Activated naive CD8-positive, alpha-beta T cell treated with anti-CD3 and anti-CD28 coated beads, Interleukin-2, amount 10 ng/mL, durations not matched to agents 7 days and 5 days (primary cell): ENCODE data around the gene NSMCE4A. TPM values are rescaled to one million over a fixed set of nuclear protein-coding genes. Genes with fewer than 3 reads are reported as not detected.
"Not testable (repeated sequence)": the region's sequence is repeated elsewhere in the genome, so short reads cannot be mapped to it uniquely, and the experiment has no call there.

Experiments used
- ATAC-seq: fragments of 150-1000 bp; cut with Tn5 transposase; one replicate; pipeline ENCODE4 v1.10.0; 2021; ENCODE audit warnings: low read depth, moderate library complexity
- POLR2A ChIA-PET: fragments of 350-600 bp; sonication (Branson Sonifier 250); formaldehyde crosslinking; loops from one replicate; lab custom pipeline; 2021; ENCODE audit warnings: antibody characterized with exemption; lab: Charles Lee
- DNase-seq: peaks from one replicate; pipeline ENCODE4 v3.0.0; 2021
- H3K27ac Mint-ChIP-seq: one replicate; pipeline ENCODE4 v1.8.0; 2022; ENCODE audit warnings: mild to moderate bottlenecking, mixed read lengths
- H3K27me3 Mint-ChIP-seq: one replicate; pipeline ENCODE4 v1.8.0; 2022; ENCODE audit warnings: mild to moderate bottlenecking, moderate library complexity, mixed read lengths
- H3K36me3 Mint-ChIP-seq: one replicate; pipeline ENCODE4 v1.8.0; 2021; ENCODE audit warnings: mild to moderate bottlenecking, mixed read lengths
- H3K4me1 Mint-ChIP-seq: one replicate; pipeline ENCODE4 v1.8.0; 2021; ENCODE audit warnings: mixed read lengths
- H3K4me3 Mint-ChIP-seq: one replicate; pipeline ENCODE4 v1.8.0; 2022; ENCODE audit warnings: mild to moderate bottlenecking, moderate library complexity, mixed read lengths
- H3K9me3 Mint-ChIP-seq: one replicate; pipeline ENCODE4 v1.8.0; 2021; ENCODE audit warnings: mixed read lengths
- total RNA-seq, 2 experiments: library from RNA; stranded (reverse); gene quantifications; one replicate each; pipeline ENCODE4 v1.2.3, GENCODE V29; 2021

NSMCE4A gene, protein sequence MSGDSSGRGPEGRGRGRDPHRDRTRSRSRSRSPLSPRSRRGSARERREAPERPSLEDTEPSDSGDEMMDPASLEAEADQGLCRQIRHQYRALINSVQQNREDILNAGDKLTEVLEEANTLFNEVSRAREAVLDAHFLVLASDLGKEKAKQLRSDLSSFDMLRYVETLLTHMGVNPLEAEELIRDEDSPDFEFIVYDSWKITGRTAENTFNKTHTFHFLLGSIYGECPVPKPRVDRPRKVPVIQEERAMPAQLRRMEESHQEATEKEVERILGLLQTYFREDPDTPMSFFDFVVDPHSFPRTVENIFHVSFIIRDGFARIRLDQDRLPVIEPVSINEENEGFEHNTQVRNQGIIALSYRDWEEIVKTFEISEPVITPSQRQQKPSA
- 10 to 100 TPM; 65.6 to 72.3 TPM for total RNA-seq

DNA sequence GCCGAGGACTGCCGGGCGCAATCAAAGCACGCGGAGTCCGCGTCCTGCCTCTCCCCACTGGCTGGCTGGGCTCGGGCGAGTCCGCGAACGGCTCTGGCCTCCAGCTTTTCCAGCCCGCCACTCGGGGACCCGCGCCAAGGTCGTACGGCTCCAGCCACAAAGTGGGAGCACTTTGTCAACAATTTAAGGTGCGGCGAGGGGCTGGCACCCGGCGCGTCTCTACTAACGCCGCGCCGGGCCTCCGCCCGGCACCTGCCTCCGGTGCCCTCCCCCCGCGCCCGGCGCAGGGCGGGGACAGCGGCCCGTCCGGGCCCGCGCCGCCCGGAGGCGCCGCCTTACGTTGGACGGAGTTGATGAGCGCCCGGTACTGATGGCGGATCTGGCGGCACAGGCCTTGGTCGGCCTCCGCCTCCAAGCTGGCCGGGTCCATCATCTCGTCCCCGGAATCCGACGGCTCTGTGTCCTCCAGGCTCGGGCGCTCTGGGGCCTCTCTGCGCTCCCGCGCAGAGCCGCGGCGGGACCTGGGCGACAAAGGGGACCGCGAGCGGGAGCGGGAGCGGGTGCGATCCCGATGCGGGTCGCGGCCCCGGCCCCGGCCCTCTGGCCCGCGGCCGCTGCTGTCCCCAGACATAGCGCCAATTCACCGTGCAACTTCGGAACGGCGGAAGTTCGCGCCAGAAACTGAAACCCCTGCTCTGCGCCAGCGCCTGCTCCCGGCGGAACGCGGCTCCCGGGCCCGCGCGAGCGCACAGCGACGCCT lies at the start of gene NSMCE4A:
TSS of gene NSMCE4A (minus strand) at position 683 of the 760 bp plus-strand sequence. CDS start at position 631, 52 bp downstream.
- H3K27me3 Mint-ChIP-seq: no peaks in the 10 kb centered on the region
- peaks cover 10% of the 10 kb centered on the region for H3K36me3 Mint-ChIP-seq
- peak within 1 kb of the TSS; percentile 86 for H3K4me3 Mint-ChIP-seq
- ATAC-seq: peak; percentile 90
- peak; percentile 82 for DNase-seq
- H3K27ac Mint-ChIP-seq: peak within 1 kb of the TSS; percentile 73
- POLR2A ChIA-PET: interaction anchor here (0.6 to 1.9 kb wide), 4 partner anchors 10 to 989 kb away, joined by 4 to 11 read pairs (median 4); partner anchors contain the start of gene ATE1
- H3K4me1 Mint-ChIP-seq: peaks cover 13% of the 10 kb centered on the region
- H3K9me3 Mint-ChIP-seq: peaks cover 5% of the 10 kb centered on the region

DNA sequence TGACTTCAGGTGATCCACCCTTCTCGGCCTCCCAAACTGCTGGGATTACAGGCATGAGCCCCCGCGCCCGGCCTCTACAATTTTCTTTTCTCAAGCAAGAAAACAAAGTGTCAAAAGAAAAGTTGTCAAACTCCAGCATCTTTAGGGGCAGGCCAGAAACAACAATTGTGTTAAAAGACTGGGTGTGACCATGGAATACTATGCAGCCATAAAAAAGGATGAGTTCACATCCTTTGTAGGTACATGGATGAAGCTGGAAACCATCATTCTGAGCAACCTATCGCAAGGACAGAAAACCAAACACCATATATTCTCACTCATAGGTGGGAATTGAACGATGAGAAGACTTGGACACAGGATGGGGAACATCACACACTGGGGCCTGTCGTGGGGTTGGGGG lies 48.2 kb upstream of the NSMCE4A start:
- DNase-seq, H3K4me1 Mint-ChIP-seq, H3K36me3 Mint-ChIP-seq, POLR2A ChIA-PET, ATAC-seq, H3K4me3 Mint-ChIP-seq, H3K9me3 Mint-ChIP-seq, H3K27ac Mint-ChIP-seq: not testable (repeated sequence)
- H3K27me3 Mint-ChIP-seq: peaks cover 19% of the 10 kb centered on the region

DNA sequence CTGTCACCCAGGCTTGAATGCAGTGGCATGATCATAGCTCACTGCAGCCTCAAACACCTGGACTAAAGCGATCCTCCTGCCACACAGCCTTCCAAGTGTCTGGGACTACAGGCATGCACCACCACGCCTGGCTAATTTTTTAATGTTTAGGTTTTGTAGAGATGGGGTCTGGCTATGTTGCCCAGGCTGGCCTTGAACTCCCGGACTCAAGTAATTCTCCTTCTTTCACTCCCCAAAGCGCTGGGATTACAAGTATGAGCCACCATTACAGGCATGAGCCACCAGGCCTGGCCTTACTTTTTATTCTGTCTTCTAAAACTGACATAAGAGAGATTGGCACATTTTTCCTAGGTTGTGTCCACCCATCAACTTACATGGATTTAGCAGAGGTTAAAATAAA lies 47.3 kb upstream of the NSMCE4A start:
- H3K4me1 Mint-ChIP-seq: no peaks in the 10 kb centered on the region
- no peak overlapping the region for H3K27ac Mint-ChIP-seq
- DNase-seq (no peak), ATAC-seq (no peak)
- H3K9me3 Mint-ChIP-seq: no peaks in the 10 kb centered on the region
- peaks cover 19% of the 10 kb centered on the region for H3K27me3 Mint-ChIP-seq
- H3K4me3 Mint-ChIP-seq: no peak overlapping the region
- H3K36me3 Mint-ChIP-seq: no peaks in the 10 kb centered on the region
- POLR2A ChIA-PET: no interaction called here

DNA sequence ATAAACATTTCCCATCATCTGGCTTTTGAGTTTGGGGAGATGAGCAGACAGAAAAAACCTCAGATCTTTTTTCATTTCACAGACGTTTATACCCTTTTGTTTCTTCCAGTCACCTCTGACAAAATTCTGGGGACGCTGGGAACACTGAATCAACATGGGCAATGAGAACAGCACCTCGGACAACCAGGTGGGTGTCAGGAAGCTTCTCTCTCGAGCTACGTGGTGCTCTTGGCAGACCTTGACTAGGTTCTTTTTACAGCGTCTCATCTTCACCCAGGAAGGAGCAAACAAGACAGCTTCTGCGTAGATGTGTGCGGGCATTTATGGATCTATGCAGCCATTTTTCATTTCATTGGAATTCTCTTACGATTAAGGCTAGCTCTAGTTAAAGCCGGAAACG lies 46.8 kb upstream of the NSMCE4A start:
- DNase-seq (no peak), ATAC-seq (no peak)
- Mint-ChIP-seq H3K4me3 (no peak overlapping the region), H3K27me3 (peaks cover 19% of the 10 kb centered on the region), H3K36me3 (no peaks in the 10 kb centered on the region), H3K27ac (no peak overlapping the region), H3K4me1 (no peaks in the 10 kb centered on the region), H3K9me3 (no peaks in the 10 kb centered on the region)
- POLR2A ChIA-PET: no interaction called here

DNA sequence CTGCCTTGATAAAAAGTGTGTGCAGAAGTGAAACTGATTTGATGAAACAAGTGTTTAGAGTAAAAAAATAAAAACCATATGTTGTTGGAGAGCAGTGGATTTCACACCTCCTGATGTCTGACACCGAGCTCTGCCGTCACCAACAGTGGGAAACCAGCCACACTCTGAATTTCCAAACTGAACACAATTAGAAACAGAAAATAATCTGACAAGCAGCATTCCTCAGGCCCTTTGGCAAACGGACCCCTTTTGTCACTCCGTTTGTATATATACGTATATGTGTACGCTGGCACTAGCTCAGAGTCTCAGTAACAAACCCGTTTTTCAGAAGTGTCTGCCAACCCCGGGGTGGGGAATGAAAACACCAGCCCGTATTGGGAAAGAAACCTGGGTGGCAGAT lies 46.4 kb upstream of the NSMCE4A start:
- DNase-seq: no peak
- POLR2A ChIA-PET: no interaction called here
- no peak for ATAC-seq
- Mint-ChIP-seq H3K27me3 (peaks cover 19% of the 10 kb centered on the region), H3K36me3 (no peaks in the 10 kb centered on the region), H3K9me3 (no peaks in the 10 kb centered on the region), H3K4me3 (no peak overlapping the region), H3K4me1 (no peaks in the 10 kb centered on the region), H3K27ac (no peak overlapping the region)

DNA sequence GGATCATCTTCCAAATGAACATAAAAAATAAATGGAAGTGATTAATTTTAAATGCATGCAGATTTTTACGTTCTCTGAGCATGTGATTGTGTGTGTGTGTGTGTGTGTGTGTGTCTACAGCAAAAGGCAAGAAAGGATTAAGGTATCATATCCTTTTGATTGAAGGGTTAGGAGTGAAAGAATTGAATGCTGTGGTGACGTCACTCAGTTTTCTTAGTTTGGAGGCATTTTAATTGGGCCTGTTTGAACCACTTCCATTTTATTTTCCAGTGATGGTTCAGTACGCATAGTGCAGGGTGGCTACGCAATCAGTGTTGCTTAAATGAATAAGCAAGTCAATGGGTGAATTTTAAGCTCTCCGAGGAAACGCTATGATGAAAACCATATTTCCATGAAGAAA lies 45.2 kb upstream of the NSMCE4A start:
- no peak overlapping the region for H3K27ac Mint-ChIP-seq
- H3K9me3 Mint-ChIP-seq: no peaks in the 10 kb centered on the region
- POLR2A ChIA-PET: no interaction called here
- ATAC-seq (no peak), DNase-seq (no peak)
- H3K27me3 Mint-ChIP-seq: peaks cover 19% of the 10 kb centered on the region
- no peak overlapping the region for H3K4me3 Mint-ChIP-seq
- no peaks in the 10 kb centered on the region for H3K4me1 Mint-ChIP-seq
- no peaks in the 10 kb centered on the region for H3K36me3 Mint-ChIP-seq

DNA sequence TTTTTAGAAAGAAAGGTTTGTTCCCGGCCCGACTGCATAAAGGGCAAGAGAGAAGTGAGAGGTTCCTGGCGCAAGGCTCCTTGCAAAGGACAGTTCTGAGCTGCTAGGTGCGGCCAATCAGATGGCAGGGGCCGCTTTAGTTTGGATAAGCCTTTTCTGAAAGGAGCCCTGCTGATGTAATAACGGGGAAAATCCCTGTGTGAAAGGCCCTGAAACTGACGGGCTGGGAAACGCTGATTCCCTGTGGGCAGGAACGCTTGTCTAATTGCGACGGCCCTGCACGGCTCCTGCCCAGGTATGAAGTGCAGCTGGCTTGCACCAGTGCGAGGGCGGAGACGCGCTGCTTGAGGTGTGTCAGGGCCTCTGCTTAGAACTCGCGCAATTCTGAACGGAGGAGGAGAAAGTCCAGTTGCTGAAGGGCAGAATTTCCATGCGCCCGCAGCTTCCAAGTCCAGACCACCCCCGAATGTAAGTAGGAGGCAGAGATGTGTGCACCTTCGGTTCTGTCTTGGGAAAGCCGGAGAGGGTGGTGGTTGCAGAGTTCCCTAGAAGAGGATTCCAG lies 44.5 kb upstream of the NSMCE4A start:
- DNase-seq: no peak
- POLR2A ChIA-PET: no interaction called here
- H3K36me3 Mint-ChIP-seq: no peaks in the 10 kb centered on the region
- no peak for ATAC-seq
- H3K27me3 Mint-ChIP-seq: peaks cover 21% of the 10 kb centered on the region
- no peaks in the 10 kb centered on the region for H3K4me1 Mint-ChIP-seq
- no peaks in the 10 kb centered on the region for H3K9me3 Mint-ChIP-seq
- no peak overlapping the region for H3K27ac Mint-ChIP-seq
- H3K4me3 Mint-ChIP-seq: no peak overlapping the region

DNA sequence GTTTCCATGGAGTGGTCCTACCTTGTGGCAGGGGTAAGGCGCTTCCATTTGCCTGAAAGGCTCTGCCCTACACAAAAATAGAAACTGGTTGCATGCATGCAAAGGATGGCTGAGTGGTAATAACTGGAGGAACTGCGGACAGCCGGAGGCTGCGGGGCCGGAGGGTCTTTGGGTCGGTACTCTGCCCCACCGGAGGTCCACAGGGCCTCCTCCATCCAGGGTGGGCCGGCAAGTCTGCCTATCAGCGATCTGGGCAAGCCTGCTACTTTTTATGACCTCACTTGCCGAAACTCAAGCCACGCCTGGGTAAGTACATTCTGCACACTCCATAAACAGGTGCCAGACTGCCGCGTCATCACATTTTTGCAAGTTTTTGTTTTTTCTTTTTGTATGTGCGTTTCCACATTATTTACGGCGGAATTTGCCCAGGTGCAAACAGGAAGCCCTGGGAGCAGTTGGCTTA lies 44.0 kb upstream of the NSMCE4A start:
- H3K27ac Mint-ChIP-seq: no peak overlapping the region
- ATAC-seq (no peak), DNase-seq (no peak)
- no peak overlapping the region for H3K4me3 Mint-ChIP-seq
- H3K4me1 Mint-ChIP-seq: no peaks in the 10 kb centered on the region
- no peaks in the 10 kb centered on the region for H3K36me3 Mint-ChIP-seq
- H3K27me3 Mint-ChIP-seq: peaks cover 23% of the 10 kb centered on the region
- POLR2A ChIA-PET: no interaction called here
- no peaks in the 10 kb centered on the region for H3K9me3 Mint-ChIP-seq

DNA sequence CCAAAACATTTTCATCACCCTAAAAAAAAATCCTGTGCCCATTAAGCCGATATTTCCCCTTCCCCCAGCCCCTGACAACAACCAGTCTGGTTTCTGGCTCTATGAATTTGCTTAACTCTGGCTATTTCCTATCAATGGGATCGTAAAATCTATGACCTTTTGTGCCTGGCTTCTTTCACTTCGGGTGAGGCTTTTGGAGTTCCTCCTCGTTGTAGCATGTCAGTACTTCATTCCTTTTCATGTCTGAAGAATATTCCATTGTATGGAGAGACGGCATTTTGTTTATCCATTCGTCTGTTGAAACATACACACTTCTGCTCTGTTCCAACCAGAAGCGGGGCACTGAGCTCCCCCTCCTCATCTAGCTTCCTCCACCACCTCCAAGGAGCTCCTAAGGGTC lies 43.5 kb upstream of the NSMCE4A start:
- Mint-ChIP-seq H3K4me3 (no peak overlapping the region), H3K27me3 (peaks cover 25% of the 10 kb centered on the region), H3K9me3 (no peaks in the 10 kb centered on the region), H3K36me3 (no peaks in the 10 kb centered on the region), H3K4me1 (no peaks in the 10 kb centered on the region), H3K27ac (no peak overlapping the region)
- ATAC-seq: no peak
- POLR2A ChIA-PET: no interaction called here
- no peak for DNase-seq

DNA sequence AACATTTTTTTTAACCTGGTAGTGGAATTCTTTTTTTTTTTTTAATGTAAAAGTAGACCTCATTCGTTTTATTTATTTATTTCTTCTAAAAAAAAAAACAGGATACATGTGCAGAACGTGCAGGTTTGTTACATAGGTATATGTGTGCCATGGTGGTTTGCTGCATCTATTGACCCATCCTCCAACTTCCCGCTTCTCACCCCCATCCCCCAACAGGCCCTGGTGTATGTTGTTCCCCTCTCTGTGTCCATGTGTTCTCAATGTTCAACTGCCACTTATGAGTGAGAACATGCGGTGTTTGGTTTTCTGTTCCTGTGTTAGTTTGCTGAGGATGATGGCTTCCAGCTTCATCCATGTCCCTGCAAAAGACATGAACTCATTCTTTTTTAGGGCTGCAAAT lies 42.9 kb upstream of the NSMCE4A start:
- H3K36me3 Mint-ChIP-seq, H3K4me3 Mint-ChIP-seq, POLR2A ChIA-PET: not testable (repeated sequence)

DNA sequence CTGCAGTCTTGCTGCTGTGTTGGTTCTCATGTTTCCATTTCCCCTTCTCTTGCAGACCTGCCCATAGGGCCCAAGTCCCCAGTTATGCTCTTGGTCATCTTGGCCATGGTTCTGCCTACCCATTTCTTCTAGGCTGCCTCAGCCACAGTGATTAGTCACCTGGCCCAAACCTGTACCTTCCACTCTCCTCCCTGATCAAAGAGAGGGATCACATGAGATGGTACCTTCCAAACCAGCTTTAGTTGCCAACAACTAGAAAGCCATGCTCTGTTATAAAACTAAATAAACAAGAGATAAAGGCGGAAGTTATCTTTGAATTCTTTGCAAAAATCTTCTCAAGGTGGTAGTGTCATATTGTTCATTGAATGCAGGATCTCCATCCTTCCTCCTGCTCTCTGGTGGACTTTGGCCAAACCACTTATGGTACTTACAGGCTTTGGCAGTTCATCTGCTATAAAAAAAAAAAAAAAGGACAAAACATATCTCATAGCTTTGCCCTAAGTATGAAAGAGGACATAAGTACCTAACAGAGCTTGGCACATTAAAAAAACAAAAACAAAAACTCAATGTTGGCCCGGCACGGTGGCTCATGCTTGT lies 39.7 kb upstream of the NSMCE4A start:
- ATAC-seq: no peak
- no peaks in the 10 kb centered on the region for H3K36me3 Mint-ChIP-seq

More for the DNA sequence above, 42.9 kb upstream of the NSMCE4A start:
- H3K27ac Mint-ChIP-seq, ATAC-seq, H3K4me1 Mint-ChIP-seq, DNase-seq, H3K9me3 Mint-ChIP-seq: not testable (repeated sequence)
- H3K27me3 Mint-ChIP-seq: peaks cover 25% of the 10 kb centered on the region

DNA sequence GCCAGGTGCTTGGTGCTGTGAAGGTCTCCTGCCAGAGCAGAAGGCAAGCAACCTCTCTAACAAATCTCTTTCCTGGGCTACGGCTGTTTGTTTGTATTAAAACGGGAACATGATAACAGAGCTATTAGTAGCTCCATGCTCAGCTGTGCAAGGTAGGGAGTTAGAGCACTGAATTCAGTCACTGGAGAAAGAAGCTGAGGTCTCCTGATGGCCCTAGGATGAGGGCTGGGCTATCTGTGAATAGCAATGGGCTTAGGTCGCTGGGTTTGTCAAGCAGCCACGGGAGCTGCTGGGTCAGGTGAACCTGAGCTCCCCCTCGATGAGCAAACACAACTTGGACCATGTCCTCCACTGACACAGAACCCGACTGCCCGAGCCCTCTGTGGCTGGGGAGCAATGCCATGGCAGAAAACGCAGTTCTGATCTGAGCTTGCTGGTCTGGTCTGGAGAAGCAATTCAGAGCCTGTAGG lies 38.3 kb upstream of the NSMCE4A start:
- Mint-ChIP-seq H3K36me3 (no peaks in the 10 kb centered on the region), H3K4me1 (no peaks in the 10 kb centered on the region), H3K9me3 (no peaks in the 10 kb centered on the region), H3K4me3 (no peak overlapping the region), H3K27ac (no peak overlapping the region), H3K27me3 (peaks cover 12% of the 10 kb centered on the region)
- ATAC-seq (no peak), DNase-seq (no peak)
- POLR2A ChIA-PET: no interaction called here

More for the DNA sequence above, 39.7 kb upstream of the NSMCE4A start:
- H3K27ac Mint-ChIP-seq: no peak overlapping the region
- no peak for DNase-seq
- peaks cover 22% of the 10 kb centered on the region for H3K27me3 Mint-ChIP-seq
- H3K4me3 Mint-ChIP-seq: no peak overlapping the region
- H3K9me3 Mint-ChIP-seq: no peaks in the 10 kb centered on the region
- H3K4me1 Mint-ChIP-seq: no peaks in the 10 kb centered on the region
- POLR2A ChIA-PET: no interaction called here

DNA sequence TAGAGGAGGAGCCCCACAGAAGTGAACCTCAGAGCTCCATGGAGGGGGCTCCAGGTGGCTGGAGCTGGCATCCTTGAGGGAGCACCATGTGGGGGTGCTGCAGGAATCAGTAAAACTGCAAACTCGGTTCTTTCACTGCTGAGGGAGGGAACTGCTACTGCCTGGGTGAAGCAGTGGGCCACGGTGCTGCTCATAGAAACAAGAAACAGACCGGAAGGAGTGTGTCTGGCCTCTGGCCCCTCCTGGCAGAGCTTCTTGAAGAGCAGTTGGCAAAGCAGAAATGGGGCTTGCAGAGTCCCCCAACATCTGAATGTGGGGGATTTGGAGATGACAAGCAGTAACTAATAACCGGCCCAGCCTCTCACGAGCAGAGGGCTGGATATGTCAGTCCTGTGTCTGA lies 37.7 kb upstream of the NSMCE4A start:
- DNase-seq (no peak), ATAC-seq (no peak)
- Mint-ChIP-seq H3K27me3 (peaks cover 12% of the 10 kb centered on the region), H3K4me3 (no peak overlapping the region), H3K9me3 (no peaks in the 10 kb centered on the region), H3K36me3 (no peaks in the 10 kb centered on the region), H3K4me1 (no peaks in the 10 kb centered on the region), H3K27ac (no peak overlapping the region)
- POLR2A ChIA-PET: no interaction called here
